ENCODE data around the gene DPH1.

The DPH1 gene

GRCh38 chr17:2062571-2063183 is 32.7 kb downstream of the DPH1 start:
- DNase-seq: no peak

GRCh38 chr17:2063261-2064146 is 33.6 kb downstream of the DPH1 start:
- DNase-seq: no peak

DNA sequence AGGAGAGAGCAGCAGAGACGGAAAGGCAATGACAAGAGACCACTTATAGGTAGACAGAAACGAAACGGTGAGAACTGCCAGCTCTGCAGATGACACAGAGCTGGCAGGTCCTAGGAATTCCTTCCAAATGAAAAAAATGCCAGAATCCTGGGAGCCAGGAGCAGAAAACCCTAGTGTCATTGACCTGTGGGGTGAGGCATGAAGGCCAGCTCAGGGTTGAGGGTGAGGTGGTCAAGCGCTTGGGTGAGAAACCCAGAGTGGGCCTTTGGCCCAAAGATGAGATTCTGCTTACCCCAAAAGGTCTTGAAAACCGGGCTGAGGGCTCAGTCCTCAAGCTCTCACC is 34.2 kb downstream of the DPH1 start:
- DNase-seq: no peak

- no peak for DNase-seq
These were observed 34.6 kb downstream of the DPH1 start for GRCh38 chr17:2064520-2064971.

- no peak for DNase-seq
These were observed 35.2 kb downstream of the DPH1 start for GRCh38 chr17:2064980-2065785.

DNA sequence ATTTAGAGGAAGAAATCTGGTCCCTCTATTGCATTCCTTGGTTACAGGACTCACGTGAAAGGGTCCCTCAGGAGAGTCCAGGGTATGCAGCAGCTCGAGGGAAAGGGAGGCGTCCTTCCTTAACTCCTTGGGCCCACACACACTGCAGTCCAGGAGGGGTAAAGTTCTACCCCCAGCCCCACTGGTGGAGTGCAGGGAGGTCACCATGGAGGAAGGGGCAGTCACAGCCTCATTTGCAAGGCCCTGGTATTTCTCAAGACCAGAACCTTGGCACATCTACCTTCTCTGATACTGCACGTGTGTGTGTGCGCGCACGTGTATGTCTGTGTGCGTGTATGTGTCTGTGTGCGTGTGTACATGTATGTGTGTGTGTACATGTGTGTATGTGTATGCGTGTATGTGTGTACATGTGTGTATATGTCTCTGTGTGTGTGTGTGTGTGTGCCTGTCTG is 36.0 kb downstream of the DPH1 start:
- DNase-seq: no peak

- no peak for DNase-seq
These were observed 37.2 kb downstream of the DPH1 start for GRCh38 chr17:2067048-2067561.

- DNase-seq: no peak
These were observed 37.7 kb downstream of the DPH1 start for GRCh38 chr17:2067608-2068024.

GRCh38 chr17:2068031-2068518 is 38.1 kb downstream of the DPH1 start:
- DNase-seq: no peak

GRCh38 chr17:2068519-2069051 is 38.6 kb downstream of the DPH1 start:
- no peak for DNase-seq

DNA sequence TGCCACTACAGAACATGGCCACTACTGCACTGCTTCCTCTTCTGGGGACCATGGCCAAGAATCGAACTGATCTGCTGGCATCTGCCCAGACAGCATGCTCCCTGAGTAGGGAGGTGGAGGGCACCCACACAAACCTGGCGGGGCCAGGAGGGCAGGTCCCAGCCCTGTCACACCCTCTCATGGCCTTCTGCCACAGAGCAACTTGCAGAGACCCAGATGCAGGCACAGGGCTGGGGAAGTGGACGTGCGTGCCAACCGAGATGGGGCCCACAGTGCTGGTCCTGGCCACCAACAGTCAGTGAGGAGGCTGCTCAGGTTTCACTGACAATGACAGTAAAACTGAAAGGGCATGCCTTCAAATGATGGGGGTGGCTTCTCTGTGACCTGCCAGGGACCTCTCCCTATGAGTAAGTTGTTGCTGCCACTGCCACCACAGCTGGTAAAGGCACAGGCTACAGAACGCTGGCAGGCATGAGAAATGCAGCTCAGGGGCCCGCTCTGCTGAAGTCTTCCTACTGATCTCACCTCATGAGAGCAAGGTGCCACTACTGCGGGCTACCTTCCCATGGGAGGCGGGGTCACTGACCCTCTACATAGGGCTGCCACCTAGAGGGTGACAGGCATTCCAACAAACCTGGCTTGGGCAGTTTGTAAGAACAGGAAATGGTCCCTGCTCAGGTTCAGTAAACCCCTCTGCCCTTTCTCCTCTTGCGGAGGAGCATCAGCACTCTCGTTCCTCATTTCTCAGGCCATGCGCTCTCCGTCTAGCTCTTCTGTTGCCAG is 40.5 kb downstream of the DPH1 start:
- no peak for DNase-seq

GRCh38 chr17:2071024-2071385 is 41.1 kb downstream of the DPH1 start:
- no peak for DNase-seq

DNA sequence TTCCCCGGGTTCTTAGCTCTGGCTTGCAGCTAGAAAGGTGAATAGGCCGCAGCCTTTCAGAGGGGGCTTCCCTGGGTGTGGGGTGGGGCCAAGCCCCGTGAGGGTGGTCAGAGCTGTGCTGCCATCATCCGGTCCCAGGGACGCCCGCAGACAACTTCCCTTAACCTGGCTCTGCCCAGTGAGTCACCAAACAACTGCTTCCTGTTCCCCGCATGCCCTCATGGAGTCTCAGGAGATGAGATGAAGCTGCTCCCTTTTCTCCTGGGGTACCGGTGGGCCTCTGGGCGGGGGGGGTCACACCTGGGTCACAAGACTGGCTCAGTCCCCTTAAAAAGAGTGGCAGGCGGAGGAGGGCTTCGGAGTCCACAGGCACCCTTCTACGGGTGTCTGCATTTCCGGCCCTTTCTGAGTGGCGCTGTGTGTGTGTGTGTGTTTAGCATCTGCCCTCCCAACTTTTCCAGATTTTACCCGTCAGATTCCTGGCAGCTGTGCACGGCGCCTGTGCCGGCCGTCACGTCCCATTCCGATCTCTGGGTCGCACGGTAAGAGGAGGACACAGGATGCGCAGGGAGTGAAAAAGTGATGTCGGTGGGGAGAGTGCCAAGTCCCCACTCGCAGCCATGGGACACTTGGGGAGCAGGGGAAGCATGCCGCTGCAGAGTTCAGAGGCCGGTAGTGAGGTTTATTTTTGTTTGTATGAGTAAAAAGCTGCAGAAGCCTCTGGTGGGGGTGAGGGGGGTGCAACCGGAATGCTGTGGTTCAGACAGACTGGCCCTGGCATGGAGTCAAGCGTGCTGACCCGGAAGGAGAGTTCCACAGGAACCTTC is 41.7 kb downstream of the DPH1 start:
- no peak for DNase-seq

- no peak for DNase-seq
These were observed 45.0 kb downstream of the DPH1 start for GRCh38 chr17:2074919-2075318.

- no peak for DNase-seq
These were observed 45.6 kb downstream of the DPH1 start for GRCh38 chr17:2075336-2076086.

GRCh38 chr17:2076087-2076984 is 46.4 kb downstream of the DPH1 start:
- DNase-seq: no peak

- DNase-seq: no peak
These were observed 47.1 kb downstream of the DPH1 start for GRCh38 chr17:2077040-2077439.

- no peak for DNase-seq
These were observed 51.6 kb downstream of the DPH1 start for GRCh38 chr17:2081564-2081963.
